NCI-H2227 treated with DMSO at 0.1 percent for 48 hours (cell line): ENCODE data around the gene ITPR1.

ENCODE experiments used
- DNase-seq: peaks from one replicate; lab custom pipeline; 2025; lab: John Stamatoyannopoulos, UW

The ITPR1 gene

GRCh38 chr3:4782095-4782494 is 288.9 kb downstream of the ITPR1 start:
- DNase-seq = no peak

- no peak for DNase-seq
Observed at GRCh38 chr3:4785551-4785950, 292.4 kb downstream of the ITPR1 start.

- no peak for DNase-seq
Observed at GRCh38 chr3:4786431-4786830, 293.3 kb downstream of the ITPR1 start.

- DNase-seq = no peak
Observed at GRCh38 chr3:4791358-4791757, 298.2 kb downstream of the ITPR1 start.

- no peak for DNase-seq
Observed at GRCh38 chr3:4793311-4793710, 300.2 kb downstream of the ITPR1 start.

GRCh38 chr3:4794331-4794730 is 301.2 kb downstream of the ITPR1 start:
- DNase-seq = no peak

- DNase-seq = no peak
Observed at GRCh38 chr3:4794798-4795197, 301.6 kb downstream of the ITPR1 start.

- DNase-seq = no peak
Observed at GRCh38 chr3:4795905-4796304, 302.8 kb downstream of the ITPR1 start.

GRCh38 chr3:4797201-4797705 is 304.1 kb downstream of the ITPR1 start:
- DNase-seq = no peak

GRCh38 chr3:4799266-4800256 is 306.4 kb downstream of the ITPR1 start:
- no peak for DNase-seq

- DNase-seq = no peak
Observed at GRCh38 chr3:4800595-4800994, 307.4 kb downstream of the ITPR1 start.

- no peak for DNase-seq
Observed at GRCh38 chr3:4801892-4802291, 308.7 kb downstream of the ITPR1 start.

GRCh38 chr3:4802903-4803302 is 309.8 kb downstream of the ITPR1 start:
- DNase-seq = no peak

GRCh38 chr3:4804161-4805058 is 311.3 kb downstream of the ITPR1 start:
- DNase-seq = no peak

- no peak for DNase-seq
Observed at GRCh38 chr3:4805662-4806061, 312.5 kb downstream of the ITPR1 start.

GRCh38 chr3:4806535-4807108 is 313.5 kb downstream of the ITPR1 start:
- DNase-seq = no peak

GRCh38 chr3:4807381-4808280 is 314.5 kb downstream of the ITPR1 start:
- no peak for DNase-seq

- DNase-seq = no peak
Observed at GRCh38 chr3:4808637-4809036, 315.5 kb downstream of the ITPR1 start.

GRCh38 chr3:4809922-4810321 is 316.8 kb downstream of the ITPR1 start:
- DNase-seq = no peak

- DNase-seq = no peak
Observed at GRCh38 chr3:4812591-4812990, 319.4 kb downstream of the ITPR1 start.

- no peak for DNase-seq
Observed at GRCh38 chr3:4813909-4814304, 320.8 kb downstream of the ITPR1 start.
